CD4-positive, alpha-beta T cell treated with Interleukin-6 for 4 hours (primary cell): ENCODE results near the gene NMNAT2.
"Not testable (repeated sequence)": the region's sequence is repeated elsewhere in the genome, so short reads cannot be mapped to it uniquely, and the experiment has no call there.

Experiments used
- DNase-seq: peaks from one replicate; pipeline ENCODE4 v3.0.0-alpha.2; 2020; ENCODE audit warnings: mixed read lengths

Gene NMNAT2

DNA sequence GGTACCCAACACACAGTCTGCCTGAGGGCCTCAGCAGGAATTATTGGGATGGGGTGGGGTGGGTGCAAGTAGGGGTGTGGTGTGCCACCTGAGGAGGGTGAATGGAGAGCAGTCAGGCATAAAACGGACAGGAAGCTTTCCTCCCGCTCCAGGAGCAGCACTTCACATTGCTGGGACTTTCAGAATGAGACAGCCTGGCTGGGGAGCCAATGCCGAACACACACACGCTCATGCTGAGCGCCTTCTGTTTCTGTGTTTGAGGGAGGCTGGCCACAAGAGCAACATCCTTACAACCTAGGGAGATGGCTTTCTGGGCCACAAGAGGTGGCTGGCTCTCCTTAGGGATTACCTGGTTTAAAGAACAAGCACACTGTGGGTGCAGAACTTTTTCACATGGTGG lies 134.1 kb downstream of the NMNAT2 start:
- DNase-seq = no peak

DNA sequence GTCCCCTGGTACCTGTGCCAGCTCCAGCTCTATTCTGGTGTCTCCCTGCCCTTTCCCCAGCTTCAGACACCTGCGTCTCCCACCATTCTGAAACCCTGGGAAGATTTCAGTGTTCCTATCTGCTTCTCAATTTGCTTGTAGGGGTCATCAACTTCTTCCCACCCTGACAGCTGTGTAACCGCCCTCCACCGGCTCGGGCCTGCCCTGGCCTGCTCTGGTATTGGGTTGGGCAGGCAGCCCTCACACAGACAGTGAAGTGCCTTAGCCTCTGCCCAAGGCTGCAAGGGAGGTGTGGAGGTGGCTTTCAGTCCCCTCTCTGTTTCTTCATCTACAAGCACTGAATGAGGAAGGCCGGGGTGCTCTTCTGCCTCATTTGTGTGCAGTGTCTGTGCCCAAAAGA lies 134.9 kb downstream of the NMNAT2 start:
- DNase-seq = no peak

DNA sequence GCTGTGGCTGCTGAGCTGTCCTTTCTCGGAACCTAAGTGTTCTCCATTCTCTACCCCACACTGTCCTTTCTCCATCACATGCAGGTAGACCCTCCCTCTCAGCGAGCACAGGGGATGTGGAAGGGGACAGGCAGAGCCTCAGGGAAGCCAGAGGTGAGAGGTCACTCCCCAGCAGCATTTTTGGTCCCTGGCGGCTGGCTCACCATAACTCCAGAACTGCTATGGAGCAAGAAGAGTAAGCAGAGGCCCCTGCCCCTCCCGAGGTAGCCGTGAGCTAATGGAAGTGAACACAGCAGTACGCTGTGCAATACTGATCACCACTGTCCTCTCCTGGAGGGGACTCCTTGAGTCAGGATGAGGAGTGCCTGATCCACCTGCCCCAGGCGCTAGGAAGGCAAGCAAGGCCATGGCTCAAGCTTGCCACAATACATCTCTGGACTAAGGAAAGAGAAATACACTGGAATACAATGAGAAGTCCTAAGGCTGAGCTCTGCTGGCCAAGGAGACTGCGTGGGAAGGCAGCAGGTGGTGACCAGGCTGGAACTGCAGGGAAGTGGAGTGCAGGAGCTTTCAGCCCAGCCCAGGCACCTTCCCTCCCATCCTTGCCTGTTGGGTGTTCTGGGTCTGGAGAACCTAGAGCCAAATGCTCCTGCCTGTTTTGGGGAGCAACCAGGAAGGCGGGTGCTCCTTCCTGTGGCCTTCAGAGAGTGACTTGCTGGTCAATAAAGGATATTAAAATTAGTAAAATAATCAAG lies 135.9 kb downstream of the NMNAT2 start:
- DNase-seq = no peak

DNA sequence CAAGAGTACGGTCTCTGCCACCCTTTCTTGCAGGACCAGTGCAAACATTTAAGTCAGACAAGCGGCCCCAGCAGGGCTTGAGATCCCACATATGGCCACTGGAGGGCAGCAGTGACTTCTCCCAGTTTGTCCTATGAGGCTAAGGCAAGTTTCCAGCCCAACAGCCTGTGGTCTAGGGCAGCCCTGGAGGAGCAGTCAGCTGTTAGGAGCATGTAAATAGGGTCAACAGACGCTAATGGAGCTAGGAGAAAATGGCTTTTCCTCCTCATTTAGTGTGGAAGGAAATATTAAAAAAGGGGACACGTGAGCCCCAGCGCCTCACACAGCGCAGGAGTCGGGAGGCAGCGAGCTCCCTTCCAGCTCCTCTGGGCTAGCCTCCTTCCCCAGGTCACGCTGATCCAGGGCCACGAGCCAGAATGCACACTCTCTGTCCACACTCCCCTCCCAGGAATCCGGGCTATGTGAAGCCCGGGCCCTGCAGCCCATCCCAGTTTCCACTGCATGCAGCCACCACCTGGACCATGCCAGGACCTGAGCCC lies 136.6 kb downstream of the NMNAT2 start:
- DNase-seq = peak; percentile 69

DNA sequence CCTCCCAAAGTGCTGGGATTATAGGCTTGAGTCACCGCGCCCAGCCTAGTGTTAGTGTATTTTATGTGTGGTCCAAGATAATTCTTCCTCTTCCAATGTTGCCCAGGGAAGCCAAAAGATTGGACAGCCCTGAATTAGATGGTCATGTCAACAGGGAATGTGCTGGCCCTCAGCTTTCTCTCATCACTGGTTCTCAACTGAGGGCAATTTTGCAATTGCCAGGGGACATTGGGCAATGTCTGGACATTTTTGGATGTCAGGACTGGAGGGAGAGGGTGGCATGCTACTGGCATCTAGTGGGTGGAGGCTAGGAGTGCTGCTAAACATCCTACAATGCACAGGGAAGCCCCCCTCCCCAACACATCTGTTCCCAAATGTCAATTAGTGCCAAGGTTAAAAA lies 137.1 kb downstream of the NMNAT2 start:
- no peak for DNase-seq

DNA sequence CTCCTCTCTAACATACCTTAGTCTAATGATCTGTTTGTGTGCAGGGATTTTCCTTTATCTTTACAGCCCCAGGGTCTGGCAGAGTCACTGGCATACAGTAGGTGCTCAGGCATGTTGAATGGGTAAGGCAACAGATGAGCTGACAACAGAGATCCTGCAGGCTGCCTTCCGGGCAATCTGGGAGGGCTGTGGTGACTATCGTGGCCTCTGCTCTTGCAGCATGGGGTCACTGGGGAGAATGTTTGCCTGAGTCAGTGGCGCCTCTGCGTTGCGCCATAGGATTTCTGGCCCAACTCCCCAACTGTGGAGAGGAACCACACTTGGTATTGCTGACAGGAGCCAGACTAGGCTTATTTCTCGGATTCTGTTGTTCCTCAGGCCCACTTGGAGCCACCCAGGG lies 138.3 kb downstream of the NMNAT2 start:
- DNase-seq = no peak

DNA sequence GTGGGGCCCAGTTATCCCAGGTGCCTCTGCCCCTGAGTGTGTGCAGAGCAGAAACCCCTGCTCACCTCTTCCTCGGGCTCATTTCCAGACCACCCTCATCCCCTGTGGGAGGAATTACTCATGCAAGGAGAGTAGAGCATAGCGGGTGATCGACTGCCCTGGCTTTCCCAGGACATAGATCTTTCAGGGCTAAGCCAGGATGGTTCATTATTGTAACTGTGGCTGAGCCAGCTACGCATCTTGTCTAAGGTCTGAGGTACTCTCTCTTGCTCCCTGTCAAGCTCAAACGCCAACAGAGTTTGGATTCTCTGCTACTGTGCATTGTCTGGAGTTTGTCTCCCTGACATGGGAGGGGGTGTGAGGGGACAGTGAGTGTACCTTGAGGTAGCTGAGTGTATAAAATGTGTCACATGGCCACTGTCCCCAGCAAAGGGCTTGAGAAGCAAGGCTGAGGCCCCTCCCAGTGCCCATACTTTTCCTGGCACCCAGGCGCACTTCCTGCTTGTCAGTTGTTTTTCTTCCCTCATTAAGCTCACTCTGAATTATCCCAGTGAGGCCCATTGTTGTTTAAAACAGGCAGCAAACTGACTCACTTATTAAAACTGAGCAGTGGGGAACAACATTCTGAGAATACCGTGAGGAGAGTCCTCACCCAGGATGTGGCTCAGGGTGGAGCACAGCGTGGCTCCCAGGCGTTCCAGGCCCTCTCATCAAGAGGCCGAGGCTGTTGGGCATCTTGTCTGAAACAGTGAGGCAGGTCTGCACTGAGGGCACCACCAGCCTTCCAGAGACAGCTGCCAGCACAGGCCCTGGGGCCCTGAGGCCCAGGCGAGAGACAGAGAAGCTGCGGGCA lies 139.2 kb downstream of the NMNAT2 start:
- DNase-seq = no peak

DNA sequence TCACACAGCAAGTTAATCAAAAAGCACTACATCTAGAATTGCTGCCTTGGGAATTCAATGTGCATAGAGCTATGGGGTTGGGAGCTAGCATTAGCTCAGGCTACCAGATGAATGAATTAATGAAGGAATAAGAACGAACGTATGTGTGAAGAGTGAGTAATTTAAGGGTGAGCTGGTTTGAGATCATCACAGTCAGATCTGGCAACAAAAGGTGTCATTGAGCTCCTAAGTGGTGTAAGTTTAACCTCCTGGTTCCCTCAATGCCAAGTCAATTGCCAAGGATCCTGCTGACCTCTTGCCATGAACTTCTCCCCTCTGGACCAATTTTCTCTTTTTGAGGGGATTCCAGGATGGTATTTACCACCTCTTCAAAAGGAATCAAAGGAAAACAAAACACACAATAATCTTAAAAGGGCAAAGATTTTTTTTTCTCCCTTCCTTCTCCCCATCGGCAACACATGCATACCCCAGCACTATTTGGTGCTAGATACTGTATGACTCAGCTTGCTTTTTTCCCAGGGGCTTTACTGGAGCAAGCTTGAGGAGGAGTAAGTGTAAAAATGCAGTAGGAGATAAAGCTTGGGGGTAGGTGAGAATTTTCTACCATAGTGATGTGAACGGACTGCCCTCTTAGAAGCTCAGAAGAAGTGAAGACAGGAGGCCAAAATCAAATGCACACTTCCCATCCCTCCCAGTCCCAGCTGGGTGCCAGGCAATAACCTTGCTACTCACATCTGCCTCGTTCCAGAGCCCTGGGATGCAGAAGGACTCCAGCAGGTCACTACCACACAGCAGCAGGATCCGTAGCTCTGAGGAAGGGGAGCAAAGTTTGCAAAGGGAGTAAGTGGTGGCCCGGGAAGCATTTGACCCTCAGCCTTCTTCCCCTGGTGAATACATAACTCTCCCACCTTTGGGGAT lies 140.1 kb downstream of the NMNAT2 start:
- no peak for DNase-seq

DNA sequence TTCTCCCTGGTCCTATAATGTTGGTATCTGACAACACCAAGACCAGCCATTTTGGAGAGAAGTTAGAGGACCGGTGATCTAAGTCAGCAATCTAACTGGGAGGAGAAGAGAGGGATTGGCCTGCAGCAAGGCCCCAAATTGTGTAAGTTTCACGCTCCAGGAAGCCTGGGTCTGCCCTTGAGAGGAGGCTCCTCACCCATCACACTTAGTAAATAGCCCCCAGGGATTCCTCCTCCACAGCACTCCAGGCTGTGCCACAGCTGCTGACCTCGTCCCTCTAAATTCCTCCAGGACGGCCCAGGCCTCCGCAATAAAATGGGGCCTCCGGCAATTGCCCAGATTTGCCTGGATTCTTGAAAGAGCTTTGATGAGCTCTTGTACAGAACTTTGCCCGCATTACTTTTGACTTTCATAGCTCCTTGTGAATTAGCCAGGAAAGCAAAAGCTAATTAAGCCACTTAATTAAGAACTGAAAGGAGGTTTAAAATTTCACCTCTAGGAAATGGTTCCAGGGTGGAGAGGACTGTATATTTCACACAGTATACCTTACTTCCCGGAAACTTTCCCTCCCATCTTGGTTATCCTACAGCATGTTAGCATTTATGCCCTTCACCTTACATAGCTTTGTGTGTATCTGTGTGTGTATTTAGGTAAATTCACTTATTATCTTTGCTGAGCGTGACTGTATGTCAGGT lies 141.6 kb downstream of the NMNAT2 start:
- no peak for DNase-seq

DNA sequence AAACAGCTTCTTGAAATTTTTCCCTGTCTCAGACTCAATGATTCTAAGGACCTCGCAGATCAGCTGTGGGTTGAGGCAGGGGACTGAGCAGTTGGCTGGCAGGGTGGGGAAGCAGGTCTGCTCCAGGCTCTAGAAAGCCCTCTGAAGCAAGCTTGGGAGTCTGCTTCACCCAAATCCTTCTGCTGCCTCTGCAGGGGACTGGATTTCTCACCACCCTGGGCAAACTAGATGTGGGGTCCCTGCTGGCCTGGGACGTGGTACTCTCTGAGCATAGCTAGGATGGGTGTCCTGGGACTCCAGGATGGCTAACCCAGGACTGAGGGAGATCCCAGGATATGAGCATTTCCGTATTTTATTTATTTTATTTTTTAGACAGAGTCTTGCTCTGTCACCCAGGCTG lies 142.9 kb downstream of the NMNAT2 start:
- DNase-seq = no peak

DNA sequence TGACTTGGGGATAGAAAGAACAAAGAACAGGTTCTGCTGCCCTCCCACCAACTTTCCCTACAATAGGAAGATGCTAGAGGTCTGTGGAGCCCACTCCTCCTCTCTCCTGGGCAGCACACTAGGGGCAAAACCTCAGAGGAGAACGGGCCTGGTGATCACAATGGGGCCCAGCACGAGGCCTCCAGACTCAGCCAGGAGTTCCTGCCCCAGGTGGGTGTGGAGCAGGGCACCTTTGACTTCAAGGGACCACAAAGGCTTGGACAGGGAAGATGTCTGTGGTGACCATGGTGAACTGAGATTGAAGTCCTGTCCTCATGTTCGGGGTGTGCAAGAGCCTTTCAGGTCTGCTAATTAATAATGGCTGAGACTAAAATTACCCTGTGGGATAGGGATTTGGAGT lies 143.3 kb downstream of the NMNAT2 start:
- no peak for DNase-seq

DNA sequence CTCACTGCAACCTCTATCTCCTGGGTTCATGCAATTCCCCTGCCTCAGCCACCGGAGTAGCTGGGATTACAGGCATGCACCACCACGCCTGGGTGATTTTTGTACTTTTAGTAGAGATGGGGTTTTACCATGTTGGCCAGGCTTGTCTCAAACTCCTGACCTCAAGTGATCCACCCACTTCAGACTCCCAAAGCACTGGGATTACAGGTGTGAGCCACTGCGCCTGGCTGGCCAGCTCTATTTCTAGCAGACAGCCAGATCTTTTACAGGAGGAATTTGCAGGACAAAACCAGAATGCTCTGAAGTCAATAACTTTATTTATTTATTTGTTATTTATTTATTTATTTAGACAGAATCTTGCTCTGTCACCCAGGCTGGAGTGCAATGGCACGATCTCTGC lies 144.2 kb downstream of the NMNAT2 start:
- DNase-seq = not testable (repeated sequence)

DNA sequence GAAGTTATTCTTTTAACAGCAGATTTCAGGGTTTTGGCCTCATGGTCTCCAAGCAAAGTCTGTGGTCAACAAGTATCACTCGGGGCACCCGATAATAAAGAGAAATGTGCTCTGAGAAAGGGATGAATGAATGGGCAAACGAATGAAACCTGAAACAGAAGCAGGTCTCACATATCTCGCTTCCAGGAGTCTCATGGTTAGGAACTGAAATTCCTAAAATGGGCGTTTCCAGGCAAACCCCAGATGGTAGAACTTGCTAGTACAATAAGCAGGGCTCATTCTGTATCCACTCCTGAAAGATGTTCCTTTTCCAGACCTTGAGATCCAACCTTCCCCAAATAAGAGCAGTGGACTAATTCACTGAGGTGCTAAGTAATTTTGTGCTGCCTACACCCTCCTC lies 144.9 kb downstream of the NMNAT2 start:
- DNase-seq = no peak

DNA sequence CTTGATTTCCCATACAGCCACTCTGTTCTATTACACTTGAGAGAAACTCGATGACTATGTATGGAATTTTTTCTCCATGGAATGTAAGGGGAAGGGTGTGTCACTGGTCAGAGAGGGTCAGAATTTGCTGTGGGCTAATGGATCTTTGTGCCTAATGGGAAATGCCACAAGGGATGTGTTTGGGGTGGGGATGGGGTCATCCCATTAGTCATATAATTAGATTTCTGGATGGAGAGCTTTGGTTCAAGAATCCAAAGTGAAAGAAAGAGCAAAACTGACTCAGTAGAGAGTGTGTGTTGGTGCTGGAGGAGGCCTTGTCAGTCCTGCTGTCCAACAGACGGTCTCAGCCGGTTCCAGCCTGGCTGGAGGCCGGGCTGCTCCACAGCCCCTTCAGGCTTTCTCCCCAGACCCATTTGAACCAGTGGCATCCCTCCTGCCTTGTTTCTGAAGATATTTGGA lies 145.8 kb downstream of the NMNAT2 start:
- no peak for DNase-seq

DNA sequence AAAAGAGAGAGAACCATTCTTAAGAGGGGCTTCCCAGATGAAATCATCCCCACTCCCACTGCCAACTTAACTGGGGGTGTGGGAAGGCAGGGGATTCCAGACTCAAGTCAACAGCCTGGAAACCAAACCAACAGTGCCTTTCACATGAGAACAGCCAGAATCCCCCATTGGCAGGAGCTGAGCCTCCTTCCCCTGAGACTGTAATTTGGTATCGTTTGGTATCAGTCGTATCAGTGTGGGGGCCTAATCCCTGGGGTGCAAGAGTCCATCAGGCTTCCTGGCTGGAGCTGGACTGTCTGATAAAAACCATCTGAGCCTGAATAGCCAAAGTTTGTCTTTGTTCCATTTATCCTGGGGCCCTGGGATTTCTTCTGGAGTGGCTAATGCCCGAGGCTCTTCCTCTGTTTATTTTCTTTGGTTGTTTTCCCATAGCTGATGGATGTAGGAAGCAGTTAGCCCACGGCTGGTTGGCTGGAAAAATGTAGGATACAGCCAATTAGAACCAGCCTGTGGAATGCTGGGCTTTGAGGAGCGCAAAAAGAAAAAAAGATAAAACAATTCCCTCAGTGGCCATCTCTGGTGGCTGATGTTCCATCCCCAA lies 147.5 kb downstream of the NMNAT2 start:
- no peak for DNase-seq

DNA sequence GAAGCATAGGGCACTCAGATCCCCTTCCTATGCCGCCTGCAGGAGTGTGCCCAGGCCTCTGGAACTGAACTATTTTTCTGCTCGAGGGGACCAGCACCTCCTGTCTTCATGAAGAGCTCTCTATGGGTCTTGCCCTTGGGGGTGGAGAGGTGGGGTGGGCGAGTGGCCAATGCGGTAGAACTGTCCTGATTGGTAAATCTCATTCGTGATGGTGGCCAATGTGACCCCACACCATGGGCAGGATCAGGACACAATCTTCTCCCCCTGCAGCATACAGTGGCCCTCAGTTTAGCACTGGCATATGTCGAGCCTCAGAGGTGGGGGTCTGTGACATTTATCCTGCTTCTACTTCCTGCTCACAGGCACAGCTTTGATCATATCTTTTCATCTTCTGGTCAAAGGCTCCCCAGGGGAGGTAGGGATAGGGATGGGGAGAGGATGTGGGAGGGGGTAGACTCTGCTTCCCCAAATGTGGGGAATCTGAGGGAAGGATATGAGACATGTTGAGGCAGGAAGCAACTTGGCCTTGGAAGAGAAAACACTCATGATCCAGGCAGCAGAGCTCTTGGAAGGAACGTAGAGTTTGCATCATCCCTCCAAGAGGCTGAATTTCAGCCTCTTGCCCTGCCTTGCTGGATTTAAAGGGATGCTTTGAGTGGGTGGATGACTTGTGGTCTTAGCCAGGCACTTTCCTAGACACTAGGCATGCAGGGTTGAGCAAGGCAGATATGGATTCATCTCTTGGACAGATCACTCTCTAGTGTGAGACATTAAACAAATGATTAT lies 150.3 kb downstream of the NMNAT2 start:
- no peak for DNase-seq

DNA sequence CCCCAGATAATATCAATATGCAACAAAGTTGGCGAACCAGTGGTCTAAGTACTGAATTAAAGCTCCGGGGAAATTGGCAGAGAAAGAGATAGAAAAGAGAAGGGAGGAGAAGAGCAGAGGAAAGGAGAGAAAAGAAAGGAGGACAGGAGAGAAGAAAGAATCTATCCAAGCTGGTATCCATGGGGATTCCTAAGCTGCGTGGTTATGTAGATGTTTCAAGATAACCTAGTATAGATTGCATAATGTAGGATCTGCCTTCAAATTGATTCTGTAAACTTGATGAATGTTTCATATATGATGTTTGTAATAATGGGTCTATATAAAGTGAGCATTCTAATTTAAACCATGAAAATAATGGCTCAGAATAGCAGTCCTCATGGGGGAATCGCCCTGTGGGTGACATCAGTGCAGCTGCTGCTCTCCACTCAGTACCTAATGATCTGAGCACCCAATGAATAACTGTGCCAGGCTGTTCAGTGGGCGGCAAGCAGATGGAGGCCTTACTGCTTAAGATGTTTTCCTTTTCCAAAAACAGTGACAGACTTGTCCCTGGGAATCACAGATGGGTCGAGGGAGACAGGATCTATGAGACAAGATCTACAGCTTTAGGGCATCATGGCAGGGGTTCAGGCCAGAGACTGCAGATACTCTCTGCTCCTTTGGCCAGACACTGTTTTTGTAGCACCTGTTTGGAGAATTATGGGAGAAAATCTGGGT lies 154.1 kb downstream of the NMNAT2 start:
- DNase-seq = no peak

DNA sequence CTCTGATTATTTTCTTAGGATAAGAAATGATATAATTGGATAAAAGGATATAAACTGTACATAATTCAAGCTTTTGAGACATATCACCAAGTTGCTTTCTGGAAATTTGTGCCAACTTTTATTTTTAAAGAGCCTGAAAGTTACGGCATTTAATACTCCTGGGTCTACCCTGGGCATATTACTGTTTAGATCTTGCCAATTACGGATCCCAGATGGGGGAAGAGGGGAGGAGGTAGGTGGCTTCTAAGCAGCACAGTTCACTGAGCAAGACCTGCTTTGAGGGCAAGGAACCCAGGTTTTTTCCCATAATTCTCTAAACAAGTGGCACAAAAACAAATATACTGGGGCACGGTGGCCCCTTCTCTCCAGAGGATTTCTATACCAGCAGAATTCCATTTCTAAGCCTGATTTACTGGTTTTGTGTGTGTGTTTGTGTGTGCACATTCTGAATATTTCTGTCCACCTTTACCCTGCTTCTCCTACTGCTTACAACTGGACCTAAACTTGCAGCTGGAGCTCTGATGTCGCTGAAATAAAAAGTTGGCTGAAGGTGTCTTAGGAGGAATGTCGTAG lies 155.5 kb downstream of the NMNAT2 start:
- DNase-seq = no peak

DNA sequence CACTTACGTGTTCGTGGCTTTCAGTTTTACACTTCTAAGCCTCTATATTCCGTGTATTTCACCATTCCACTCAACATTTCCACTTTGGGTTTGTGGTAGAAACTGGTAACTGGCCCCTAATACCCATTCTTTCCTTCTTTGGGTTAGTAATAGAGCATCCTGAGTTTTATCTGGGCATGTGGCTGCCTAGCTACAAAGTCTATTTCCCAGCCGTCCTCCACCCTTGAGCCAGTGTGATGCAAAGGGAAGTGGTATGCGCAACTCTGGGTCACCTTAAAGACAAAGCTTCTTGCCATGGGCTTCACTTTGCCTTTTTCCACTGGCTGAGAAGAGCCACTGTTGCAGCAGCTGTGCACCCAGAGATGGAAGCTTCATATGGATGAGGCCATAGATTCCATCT lies 158.3 kb downstream of the NMNAT2 start:
- no peak for DNase-seq

DNA sequence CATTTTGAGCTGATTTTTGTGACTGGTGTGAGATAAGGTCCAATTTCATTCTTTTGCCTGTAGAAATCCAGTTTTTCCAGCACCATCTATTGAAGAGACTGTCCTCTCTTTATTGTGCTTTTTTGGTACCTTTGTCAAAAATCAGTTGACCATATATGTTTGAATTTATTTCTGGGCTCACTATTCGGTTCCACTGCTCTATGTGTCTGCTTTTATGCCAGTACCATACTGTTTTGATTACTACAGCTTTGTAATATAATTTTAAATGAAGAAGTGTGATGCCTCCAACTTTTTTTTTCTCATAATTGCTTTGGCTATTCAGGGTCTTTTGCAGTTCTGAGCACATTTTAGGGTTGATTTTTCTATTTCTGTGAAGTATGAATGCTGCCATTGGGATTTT lies 163.1 kb downstream of the NMNAT2 start:
- DNase-seq = no peak
